Measurements from ENCODE around the gene ABLIM2. TPM values are rescaled to one million over a fixed set of nuclear protein-coding genes. Genes with fewer than 3 reads are reported as not detected.

Gene ABLIM2
- total and polyA plus RNA-seq, 7 experiments from 2014 or later: 0.22 to 5.8 (median 3.1) TPM

- H3K36me3 Mint-ChIP-seq: peaks cover 0 to 25% (median 0%) of the 10 kb centered on the region in 5 donors
- H3K27ac Mint-ChIP-seq: peak overlapping the region; percentile 90 to 100 (median 96)
These were observed 188.2 kb downstream of the ABLIM2 start for GRCh38 chr4:7970361-7970946.

GRCh38 chr4:7968262-7968896, 190.2 kb downstream of the ABLIM2 start:
- CTCF ChIA-PET: interaction anchor here (0.6 to 2.3 kb wide), 5 partner anchors 21 to 165 kb away, joined by 3 to 9 read pairs (median 3); partner anchors contain the start of gene AFAP1
- POLR2A ChIA-PET: interaction anchor here (0.8 to 1.8 kb wide), 4 partner anchors 10 to 32 kb away, joined by 3 to 6 read pairs (median 4); partner anchors contain the start of gene AFAP1
- peak overlapping the region in 7 of 9 donors; percentile 3 to 100 (median 54) for H3K27ac Mint-ChIP-seq
- intact Hi-C loops (cut with micrococcal nuclease): no loop called here
- peaks cover 0 to 16% (median 0%) of the 10 kb centered on the region in 5 donors for H3K36me3 Mint-ChIP-seq
- H3K9me3 Mint-ChIP-seq: peaks cover 0 to 2% (median 0%) of the 10 kb centered on the region in 11 donors
- peak overlapping the region in 7 of 10 donors; percentile 22 to 70 (median 41) for H3K4me3 Mint-ChIP-seq
- Histone ChIP-seq H3K4me1 (ENCODE audit: control insufficient read depth in 2 of 2, insufficient read depth in 2 of 2, low read length in 2 of 2) (peaks cover 40 to 50% of the 10 kb centered on the region in 2 donors), H3K4me3 (ENCODE audit: low read length) (no peak overlapping the region), H3K27ac (ENCODE audit: low read depth, low read length) (no peak overlapping the region), H3K36me3 (ENCODE audit: control insufficient read depth in 2 of 3, insufficient read depth in 3 of 3, low read length in 3 of 3) (no peaks in the 10 kb centered on the region), H3K9me3 (ENCODE audit: control insufficient read depth in 2 of 3, low read length in 3 of 3) (no peaks in the 10 kb centered on the region), H3K27me3 (ENCODE audit: control insufficient read depth in 2 of 2, insufficient read depth in 2 of 2, low read length in 2 of 2) (no peaks in the 10 kb centered on the region)
- H3K4me1 Mint-ChIP-seq: peaks cover 32 to 83% (median 57%) of the 10 kb centered on the region in 7 donors
- peaks cover 0 to 3% (median 0%) of the 10 kb centered on the region in 5 donors for H3K27me3 Mint-ChIP-seq
- DNase-seq (no peak), ATAC-seq (no peak)

More at GRCh38 chr4:7970361-7970946, 188.2 kb downstream of the ABLIM2 start:
- Mint-ChIP-seq H3K4me3 (peak overlapping the region; percentile 72 to 100 (median 90)), H3K27me3 (peaks cover 0 to 3% (median 0%) of the 10 kb centered on the region in 5 donors), H3K4me1 (peaks cover 24 to 69% (median 40%) of the 10 kb centered on the region in 7 donors), H3K9me3 (peaks cover 0 to 6% (median 0%) of the 10 kb centered on the region in 11 donors)
- Histone ChIP-seq H3K27me3 (ENCODE audit: control insufficient read depth in 2 of 2, insufficient read depth in 2 of 2, low read length in 2 of 2) (no peaks in the 10 kb centered on the region), H3K9me3 (ENCODE audit: control insufficient read depth in 2 of 3, low read length in 3 of 3) (no peaks in the 10 kb centered on the region), H3K4me1 (ENCODE audit: control insufficient read depth in 2 of 2, insufficient read depth in 2 of 2, low read length in 2 of 2) (peaks cover 29 to 40% of the 10 kb centered on the region in 2 donors), H3K4me3 (ENCODE audit: low read length) (peak overlapping the region; percentile 62), H3K27ac (ENCODE audit: low read depth, low read length) (peak overlapping the region; percentile 68), H3K36me3 (ENCODE audit: control insufficient read depth in 2 of 3, insufficient read depth in 3 of 3, low read length in 3 of 3) (no peaks in the 10 kb centered on the region)
- POLR2A ChIA-PET: interaction anchor here (0.6 to 1.5 kb wide), 4 partner anchors 31 to 229 kb away, joined by 3 to 6 read pairs (median 4); partner anchors contain the start of gene AFAP1
- CTCF ChIA-PET: interaction anchor here (0.7 to 1.9 kb wide), 3 partner anchors 31 to 201 kb away, joined by 3 to 4 read pairs (median 4); partner anchors contain the start of gene AFAP1
- ATAC-seq (peak; percentile 1), DNase-seq (no peak)
- intact Hi-C loops (cut with micrococcal nuclease): loop anchor here (1.0 to 5.0 kb wide), 4 partner anchors 10 to 168 kb away; partner anchors contain the start of gene AFAP1 (in 2 of the 2)

GRCh38 chr4:7967501-7968261, 190.9 kb downstream of the ABLIM2 start:
- intact Hi-C loops (cut with micrococcal nuclease): no loop called here
- H3K9me3 Mint-ChIP-seq: peaks cover 0 to 2% (median 0%) of the 10 kb centered on the region in 11 donors
- Histone ChIP-seq H3K9me3 (ENCODE audit: control insufficient read depth in 2 of 3, low read length in 3 of 3) (no peaks in the 10 kb centered on the region), H3K27ac (ENCODE audit: low read depth, low read length) (no peak overlapping the region), H3K36me3 (ENCODE audit: control insufficient read depth in 2 of 3, insufficient read depth in 3 of 3, low read length in 3 of 3) (no peaks in the 10 kb centered on the region), H3K4me1 (ENCODE audit: control insufficient read depth in 2 of 2, insufficient read depth in 2 of 2, low read length in 2 of 2) (peaks cover 40 to 50% of the 10 kb centered on the region in 2 donors), H3K27me3 (ENCODE audit: control insufficient read depth in 2 of 2, insufficient read depth in 2 of 2, low read length in 2 of 2) (no peaks in the 10 kb centered on the region), H3K4me3 (ENCODE audit: low read length) (no peak overlapping the region)
- peaks cover 32 to 83% (median 55%) of the 10 kb centered on the region in 7 donors for H3K4me1 Mint-ChIP-seq
- peaks cover 0 to 13% (median 0%) of the 10 kb centered on the region in 5 donors for H3K36me3 Mint-ChIP-seq
- ATAC-seq (no peak), DNase-seq (no peak)
- peak overlapping the region in 6 of 9 donors; percentile 14 to 100 (median 68) for H3K27ac Mint-ChIP-seq
- peak overlapping the region in 4 of 10 donors; percentile 25 to 62 (median 42) for H3K4me3 Mint-ChIP-seq
- ChIA-PET CTCF (interaction anchor here (0.6 to 2.3 kb wide), 6 partner anchors 21 to 223 kb away, joined by 3 to 9 read pairs (median 3); no protein-coding TSS in a partner anchor), POLR2A (interaction anchor here (1.8 kb wide), 1 partner anchor 30 kb away, joined by 6 read pairs; no protein-coding TSS in a partner anchor)
- H3K27me3 Mint-ChIP-seq: peaks cover 0 to 3% (median 0%) of the 10 kb centered on the region in 5 donors

- no peaks in the 10 kb centered on the region for H3K27me3 ChIP-seq (ENCODE audit: control insufficient read depth in 2 of 2, insufficient read depth in 2 of 2, low read length in 2 of 2)
- Mint-ChIP-seq H3K27me3 (peaks cover 0 to 3% (median 0%) of the 10 kb centered on the region in 5 donors), H3K4me3 (peak overlapping the region in 1 of 10 donors; percentile 33), H3K27ac (peak overlapping the region in 4 of 9 donors; percentile 51 to 69 (median 63)), H3K9me3 (peaks cover 0 to 2% (median 0%) of the 10 kb centered on the region in 11 donors), H3K36me3 (peaks cover 0 to 8% (median 0%) of the 10 kb centered on the region in 5 donors), H3K4me1 (peaks cover 28 to 79% (median 50%) of the 10 kb centered on the region in 7 donors)
- H3K4me3 ChIP-seq (ENCODE audit: low read length): no peak overlapping the region
- DNase-seq (no peak), ATAC-seq (no peak)
- CTCF ChIA-PET: interaction anchor here (0.8 to 2.3 kb wide), 3 partner anchors 93 to 165 kb away, joined by 3 to 9 read pairs (median 3); no protein-coding TSS in a partner anchor
- peaks cover 37 to 44% of the 10 kb centered on the region in 2 donors for H3K4me1 ChIP-seq (ENCODE audit: control insufficient read depth in 2 of 2, insufficient read depth in 2 of 2, low read length in 2 of 2)
- no peaks in the 10 kb centered on the region for H3K9me3 ChIP-seq (ENCODE audit: control insufficient read depth in 2 of 3, low read length in 3 of 3)
- POLR2A ChIA-PET: no interaction called here
- no peaks in the 10 kb centered on the region for H3K36me3 ChIP-seq (ENCODE audit: control insufficient read depth in 2 of 3, insufficient read depth in 3 of 3, low read length in 3 of 3)
- intact Hi-C loops (cut with micrococcal nuclease): no loop called here
- H3K27ac ChIP-seq (ENCODE audit: low read depth, low read length): no peak overlapping the region
These were observed 191.6 kb downstream of the ABLIM2 start for GRCh38 chr4:7967063-7967440.

- peaks cover 0 to 2% (median 0%) of the 10 kb centered on the region in 11 donors for H3K9me3 Mint-ChIP-seq
- Histone ChIP-seq H3K9me3 (ENCODE audit: control insufficient read depth in 2 of 3, low read length in 3 of 3) (no peaks in the 10 kb centered on the region), H3K27ac (ENCODE audit: low read depth, low read length) (no peak overlapping the region), H3K4me3 (ENCODE audit: low read length) (no peak overlapping the region), H3K4me1 (ENCODE audit: control insufficient read depth in 2 of 2, insufficient read depth in 2 of 2, low read length in 2 of 2) (peaks cover 32 to 38% of the 10 kb centered on the region in 2 donors), H3K27me3 (ENCODE audit: control insufficient read depth in 2 of 2, insufficient read depth in 2 of 2, low read length in 2 of 2) (no peaks in the 10 kb centered on the region), H3K36me3 (ENCODE audit: control insufficient read depth in 2 of 3, insufficient read depth in 3 of 3, low read length in 3 of 3) (no peaks in the 10 kb centered on the region)
- H3K27ac Mint-ChIP-seq: peak overlapping the region in 1 of 9 donors; percentile 40
- intact Hi-C loops (cut with micrococcal nuclease): no loop called here
- DNase-seq (no peak), ATAC-seq (no peak)
- H3K4me1 Mint-ChIP-seq: peaks cover 27 to 77% (median 50%) of the 10 kb centered on the region in 7 donors
- peaks cover 0 to 3% (median 0%) of the 10 kb centered on the region in 5 donors for H3K27me3 Mint-ChIP-seq
- ChIA-PET POLR2A (no interaction called here), CTCF (interaction anchor here (0.8 to 2.3 kb wide), 2 partner anchors 163 to 164 kb away, joined by 3 to 9 read pairs; no protein-coding TSS in a partner anchor)
- H3K4me3 Mint-ChIP-seq: no peak overlapping the region
- peaks cover 0 to 8% (median 0%) of the 10 kb centered on the region in 5 donors for H3K36me3 Mint-ChIP-seq
These were observed 192.1 kb downstream of the ABLIM2 start for GRCh38 chr4:7966281-7967062.
